HTERT RPE-1 (cell line): Measurements from ENCODE around the gene LRRC14B.
"Not testable (repeated sequence)": the region's sequence is repeated elsewhere in the genome, so short reads cannot be mapped to it uniquely, and the experiment has no call there.

Experiments
- in situ Hi-C: fragments of 300-500 bp; cut with MboI; formaldehyde crosslinking; loops from 4 replicates; pipeline ENCODE4 v1.14.3; 2020; ENCODE audit warnings: low sequenced_read_pairs

LRRC14B gene

GRCh38 chr5:233426-233825 is 42.1 kb downstream of the LRRC14B start:
- in situ Hi-C loops = not testable (repeated sequence)

- in situ Hi-C loops = no loop called here
These were observed 43.2 kb downstream of the LRRC14B start for GRCh38 chr5:234450-234849.

- in situ Hi-C loops = not testable (repeated sequence)
These were observed 44.2 kb downstream of the LRRC14B start for GRCh38 chr5:235527-235926.

- in situ Hi-C loops = not testable (repeated sequence)
These were observed 46.6 kb downstream of the LRRC14B start for GRCh38 chr5:237931-238330.

GRCh38 chr5:240550-240949 is 49.3 kb downstream of the LRRC14B start:
- in situ Hi-C loops = not testable (repeated sequence)

GRCh38 chr5:241045-241669 is 49.9 kb downstream of the LRRC14B start:
- in situ Hi-C loops = not testable (repeated sequence)

GRCh38 chr5:243683-244367 is 52.5 kb downstream of the LRRC14B start:
- in situ Hi-C loops = not testable (repeated sequence)

GRCh38 chr5:245717-246116 is 54.4 kb downstream of the LRRC14B start:
- in situ Hi-C loops = not testable (repeated sequence)
